ENCODE data around the gene GOSR1.
"Not testable (repeated sequence)": the region's sequence is repeated elsewhere in the genome, so short reads cannot be mapped to it uniquely, and the experiment has no call there.

GOSR1 gene

GRCh38 chr17:30559656-30560055 lies 82.4 kb downstream of the GOSR1 start:
- ATAC-seq: no peak
- no peaks in the 10 kb centered on the region for H3K27me3 Mint-ChIP-seq
- H3K36me3 Mint-ChIP-seq: no peaks in the 10 kb centered on the region
- no peaks in the 10 kb centered on the region for H3K9me3 Mint-ChIP-seq
- H3K4me3 Mint-ChIP-seq: no peak overlapping the region
- H3K27ac Mint-ChIP-seq: no peak overlapping the region
- H3K4me1 Mint-ChIP-seq: peaks cover 26% of the 10 kb centered on the region

GRCh38 chr17:30560117-30561026 lies 83.2 kb downstream of the GOSR1 start:
- not testable (repeated sequence) for H3K9me3 Mint-ChIP-seq, H3K27me3 Mint-ChIP-seq, H3K4me3 Mint-ChIP-seq, H3K36me3 Mint-ChIP-seq, ATAC-seq, H3K27ac Mint-ChIP-seq
- peaks cover 27% of the 10 kb centered on the region for H3K4me1 Mint-ChIP-seq

GRCh38 chr17:30561766-30562165 lies 84.6 kb downstream of the GOSR1 start:
- not testable (repeated sequence) for ATAC-seq, H3K36me3 Mint-ChIP-seq, H3K27me3 Mint-ChIP-seq, H3K9me3 Mint-ChIP-seq, H3K4me3 Mint-ChIP-seq, H3K27ac Mint-ChIP-seq
- peaks cover 22% of the 10 kb centered on the region for H3K4me1 Mint-ChIP-seq

- not testable (repeated sequence) for ATAC-seq, H3K4me3 Mint-ChIP-seq, H3K9me3 Mint-ChIP-seq, H3K27ac Mint-ChIP-seq, H3K36me3 Mint-ChIP-seq
- peaks cover 13% of the 10 kb centered on the region for H3K4me1 Mint-ChIP-seq
- peaks cover 21% of the 10 kb centered on the region for H3K27me3 Mint-ChIP-seq
These were observed 86.1 kb downstream of the GOSR1 start for GRCh38 chr17:30563131-30563904.

GRCh38 chr17:30563905-30564390 lies 86.7 kb downstream of the GOSR1 start:
- not testable (repeated sequence) for H3K4me1 Mint-ChIP-seq, H3K36me3 Mint-ChIP-seq, H3K9me3 Mint-ChIP-seq, ATAC-seq, H3K4me3 Mint-ChIP-seq, H3K27ac Mint-ChIP-seq
- peaks cover 28% of the 10 kb centered on the region for H3K27me3 Mint-ChIP-seq

GRCh38 chr17:30564422-30565072 lies 87.3 kb downstream of the GOSR1 start:
- H3K27me3 Mint-ChIP-seq: peaks cover 34% of the 10 kb centered on the region
- H3K4me3 Mint-ChIP-seq, H3K9me3 Mint-ChIP-seq, H3K27ac Mint-ChIP-seq, H3K36me3 Mint-ChIP-seq, ATAC-seq, H3K4me1 Mint-ChIP-seq: not testable (repeated sequence)

- H3K27ac Mint-ChIP-seq: no peak overlapping the region
- H3K4me3 Mint-ChIP-seq: no peak overlapping the region
- H3K27me3 Mint-ChIP-seq: peaks cover 41% of the 10 kb centered on the region
- peaks cover 7% of the 10 kb centered on the region for H3K4me1 Mint-ChIP-seq
- no peak for ATAC-seq
- H3K36me3 Mint-ChIP-seq: no peaks in the 10 kb centered on the region
- H3K9me3 Mint-ChIP-seq: no peaks in the 10 kb centered on the region
These were observed 88.1 kb downstream of the GOSR1 start for GRCh38 chr17:30565073-30565935.

- not testable (repeated sequence) for H3K27ac Mint-ChIP-seq, H3K9me3 Mint-ChIP-seq, H3K36me3 Mint-ChIP-seq
These were observed 88.9 kb downstream of the GOSR1 start for GRCh38 chr17:30566104-30566503.

GRCh38 chr17:30566516-30567225 lies 89.5 kb downstream of the GOSR1 start:
- H3K4me1 Mint-ChIP-seq, H3K27ac Mint-ChIP-seq, H3K9me3 Mint-ChIP-seq, H3K4me3 Mint-ChIP-seq, ATAC-seq, H3K36me3 Mint-ChIP-seq: not testable (repeated sequence)
- H3K27me3 Mint-ChIP-seq: peaks cover 43% of the 10 kb centered on the region

More at GRCh38 chr17:30566104-30566503, 88.9 kb downstream of the GOSR1 start:
- not testable (repeated sequence) for H3K4me3 Mint-ChIP-seq, H3K4me1 Mint-ChIP-seq, ATAC-seq
- H3K27me3 Mint-ChIP-seq: peaks cover 41% of the 10 kb centered on the region

- Mint-ChIP-seq H3K4me1 (peaks cover 7% of the 10 kb centered on the region), H3K27me3 (peaks cover 51% of the 10 kb centered on the region), H3K4me3 (no peak overlapping the region), H3K27ac (no peak overlapping the region), H3K36me3 (no peaks in the 10 kb centered on the region), H3K9me3 (no peaks in the 10 kb centered on the region)
- no peak for ATAC-seq
These were observed 90.3 kb downstream of the GOSR1 start for GRCh38 chr17:30567231-30568116.

GRCh38 chr17:30568117-30568430 lies 90.9 kb downstream of the GOSR1 start:
- H3K36me3 Mint-ChIP-seq: no peaks in the 10 kb centered on the region
- no peak for ATAC-seq
- H3K4me3 Mint-ChIP-seq: no peak overlapping the region
- H3K27me3 Mint-ChIP-seq: peaks cover 57% of the 10 kb centered on the region
- H3K9me3 Mint-ChIP-seq: no peaks in the 10 kb centered on the region
- no peak overlapping the region for H3K27ac Mint-ChIP-seq
- H3K4me1 Mint-ChIP-seq: peaks cover 7% of the 10 kb centered on the region

- H3K36me3 Mint-ChIP-seq, H3K9me3 Mint-ChIP-seq, H3K27ac Mint-ChIP-seq, H3K4me3 Mint-ChIP-seq, H3K4me1 Mint-ChIP-seq, ATAC-seq: not testable (repeated sequence)
- peaks cover 62% of the 10 kb centered on the region for H3K27me3 Mint-ChIP-seq
These were observed 92.4 kb downstream of the GOSR1 start for GRCh38 chr17:30569531-30570175.

GRCh38 chr17:30570191-30570590 lies 93.0 kb downstream of the GOSR1 start:
- ATAC-seq: no peak
- peaks cover 62% of the 10 kb centered on the region for H3K27me3 Mint-ChIP-seq
- H3K27ac Mint-ChIP-seq: no peak overlapping the region
- H3K9me3 Mint-ChIP-seq: no peaks in the 10 kb centered on the region
- no peaks in the 10 kb centered on the region for H3K4me1 Mint-ChIP-seq
- no peaks in the 10 kb centered on the region for H3K36me3 Mint-ChIP-seq
- H3K4me3 Mint-ChIP-seq: no peak overlapping the region

Measured in stimulated activated memory B cell treated with anti-CD40 and anti-IgM and Interleukin-4, amounts not matched to agents 10 μg/mL and 1 μg/mL and 100 μg/mL, for 72 hours (primary cell).